ENCODE results near the gene PCMTD2.

The PCMTD2 gene

DNA sequence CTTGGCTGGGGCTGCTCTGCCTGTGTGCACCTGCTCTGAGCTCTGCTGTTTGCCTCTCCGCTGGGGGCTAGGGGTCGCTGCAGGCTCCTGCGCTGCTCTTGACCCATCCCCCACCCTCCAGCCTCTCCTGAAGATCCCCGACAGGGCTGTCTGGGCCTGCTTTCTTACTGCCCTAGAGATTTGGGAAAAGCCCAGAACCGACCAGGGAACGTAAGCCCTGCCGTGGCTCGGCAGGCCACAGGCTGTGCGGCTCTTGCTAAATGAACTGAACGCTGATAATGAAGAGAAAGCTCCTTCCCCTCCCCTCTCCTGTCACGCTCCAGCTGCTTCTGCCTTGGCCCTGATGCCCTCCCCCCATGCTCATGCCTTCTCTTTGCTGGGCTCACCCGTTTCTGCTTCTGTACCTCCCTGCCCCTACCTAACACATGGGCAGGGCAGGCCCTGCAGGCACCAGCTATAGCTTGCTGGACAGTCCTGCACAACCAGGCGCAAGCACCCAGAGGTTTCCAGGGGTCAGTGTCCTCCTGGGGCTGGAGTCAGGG, 32.0 kb upstream of the PCMTD2 start:
- H3K4me3 ChIP-seq (ENCODE audit: severe bottlenecking) = no peak overlapping the region
- H3K36me3 ChIP-seq (ENCODE audit: low read depth) = no peaks in the 10 kb centered on the region
- DNase-seq (ENCODE audit: low spot score) (no peak), ATAC-seq (ENCODE audit: low read depth) (no peak)
- peak overlapping the region; percentile 36 for H3K27ac ChIP-seq (ENCODE audit: poor library complexity, severe bottlenecking)
- TF ChIP-seq CTCF (IDR thresholded peaks at IDR 0.05; ENCODE audit: poor library complexity, severe bottlenecking) = no peak
- H3K4me1 ChIP-seq (ENCODE audit: insufficient read depth, poor library complexity, severe bottlenecking) = peaks cover 20% of the 10 kb centered on the region
- H3K9me3 ChIP-seq (ENCODE audit: severe bottlenecking) = no peaks in the 10 kb centered on the region
- no peaks in the 10 kb centered on the region for H3K27me3 ChIP-seq (ENCODE audit: insufficient read depth, poor library complexity, severe bottlenecking)

GRCh38 chr20:64224351-64225170, 31.0 kb upstream of the PCMTD2 start:
- Histone ChIP-seq H3K27ac (ENCODE audit: poor library complexity, severe bottlenecking) (peak overlapping the region; percentile 36), H3K36me3 (ENCODE audit: low read depth) (no peaks in the 10 kb centered on the region), H3K4me1 (ENCODE audit: insufficient read depth, poor library complexity, severe bottlenecking) (peaks cover 20% of the 10 kb centered on the region), H3K4me3 (ENCODE audit: severe bottlenecking) (no peak overlapping the region), H3K9me3 (ENCODE audit: severe bottlenecking) (no peaks in the 10 kb centered on the region), H3K27me3 (ENCODE audit: insufficient read depth, poor library complexity, severe bottlenecking) (no peaks in the 10 kb centered on the region)
- peak; percentile 66 for ATAC-seq (ENCODE audit: low read depth)
- DNase-seq (ENCODE audit: low spot score) = no peak
- no peak for TF ChIP-seq CTCF (IDR thresholded peaks at IDR 0.05; ENCODE audit: poor library complexity, severe bottlenecking)

DNA sequence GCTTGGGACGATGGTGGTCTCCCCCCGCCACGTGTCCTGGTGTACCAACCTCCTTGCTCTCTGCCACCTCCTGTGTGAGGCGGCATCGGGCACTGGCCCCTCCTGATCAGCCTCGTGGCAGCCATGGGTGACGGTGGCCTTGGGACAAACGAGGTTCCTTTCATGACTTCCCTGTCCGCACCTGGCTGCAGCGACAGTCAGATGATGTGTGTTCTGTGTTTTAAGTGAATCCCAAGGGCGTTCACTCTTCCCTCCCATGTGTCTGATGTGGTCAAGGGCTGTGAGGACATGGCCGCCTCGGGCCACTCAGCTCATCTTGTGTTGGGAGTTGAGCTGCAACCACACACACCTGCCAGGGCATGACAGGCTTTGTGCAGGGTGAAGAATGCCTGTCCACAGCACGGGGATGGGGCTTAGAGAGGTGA, 30.4 kb upstream of the PCMTD2 start:
- no peak overlapping the region for H3K27ac ChIP-seq (ENCODE audit: poor library complexity, severe bottlenecking)
- DNase-seq (ENCODE audit: low spot score) (no peak), ATAC-seq (ENCODE audit: low read depth) (no peak)
- H3K4me3 ChIP-seq (ENCODE audit: severe bottlenecking) = no peak overlapping the region
- H3K4me1 ChIP-seq (ENCODE audit: insufficient read depth, poor library complexity, severe bottlenecking) = peaks cover 20% of the 10 kb centered on the region
- no peaks in the 10 kb centered on the region for H3K36me3 ChIP-seq (ENCODE audit: low read depth)
- no peaks in the 10 kb centered on the region for H3K9me3 ChIP-seq (ENCODE audit: severe bottlenecking)
- TF ChIP-seq CTCF (IDR thresholded peaks at IDR 0.05; ENCODE audit: poor library complexity, severe bottlenecking) = no peak
- no peaks in the 10 kb centered on the region for H3K27me3 ChIP-seq (ENCODE audit: insufficient read depth, poor library complexity, severe bottlenecking)

GRCh38 chr20:64225828-64226598, 29.5 kb upstream of the PCMTD2 start:
- H3K36me3 ChIP-seq (ENCODE audit: low read depth) = no peaks in the 10 kb centered on the region
- H3K9me3 ChIP-seq (ENCODE audit: severe bottlenecking) = no peaks in the 10 kb centered on the region
- no peak overlapping the region for H3K4me3 ChIP-seq (ENCODE audit: severe bottlenecking)
- H3K27me3 ChIP-seq (ENCODE audit: insufficient read depth, poor library complexity, severe bottlenecking) = no peaks in the 10 kb centered on the region
- ATAC-seq (ENCODE audit: low read depth) (no peak), DNase-seq (ENCODE audit: low spot score) (no peak)
- TF ChIP-seq CTCF (IDR thresholded peaks at IDR 0.05; ENCODE audit: poor library complexity, severe bottlenecking) = no peak
- H3K27ac ChIP-seq (ENCODE audit: poor library complexity, severe bottlenecking) = no peak overlapping the region
- peaks cover 20% of the 10 kb centered on the region for H3K4me1 ChIP-seq (ENCODE audit: insufficient read depth, poor library complexity, severe bottlenecking)

Data from RWPE2 (cell line).